Retinal pigment epithelial cell (primary cell): Measurements from ENCODE around the gene MEDAG.

ENCODE experiments used
- DNase-seq: peaks from one replicate; pipeline ENCODE4 v3.0.0-alpha.2; 2010; ENCODE audit warnings: low read depth
- H3K4me3 ChIP-seq: 2 replicates; pipeline ENCODE4 v1.5.1; 2011; ENCODE audit warnings: mild to moderate bottlenecking, low read length, control low read depth, moderate library complexity
- TF ChIP-seq, protein P1 (sequence below): conservative IDR thresholded peaks from 2 replicates; pipeline ENCODE4 v1.5.1; 2011; ENCODE audit warnings: low read depth, low read length, control low read depth, inconsistent platforms

Gene MEDAG

DNA sequence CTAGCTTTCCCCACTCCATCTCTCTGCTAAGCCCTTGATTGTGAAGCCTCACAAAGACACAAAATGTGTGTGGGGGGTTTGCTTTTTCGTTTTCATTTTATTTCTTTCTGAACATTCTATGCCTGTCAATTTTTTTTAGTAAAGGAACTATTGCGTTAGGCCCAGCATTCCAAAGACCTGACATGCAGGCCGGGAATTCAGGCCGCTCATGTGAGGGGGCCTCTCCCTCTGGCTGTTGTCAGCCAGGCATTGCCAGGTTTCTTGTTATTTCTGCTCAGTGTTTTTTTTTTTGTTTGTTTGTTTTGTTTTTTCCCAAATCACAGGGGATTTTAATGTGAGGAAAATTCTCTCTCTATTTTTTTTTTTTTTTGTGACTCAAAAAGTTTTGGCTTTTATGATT is 10.3 kb upstream of the MEDAG start:
- TF ChIP-seq, protein P1, sequence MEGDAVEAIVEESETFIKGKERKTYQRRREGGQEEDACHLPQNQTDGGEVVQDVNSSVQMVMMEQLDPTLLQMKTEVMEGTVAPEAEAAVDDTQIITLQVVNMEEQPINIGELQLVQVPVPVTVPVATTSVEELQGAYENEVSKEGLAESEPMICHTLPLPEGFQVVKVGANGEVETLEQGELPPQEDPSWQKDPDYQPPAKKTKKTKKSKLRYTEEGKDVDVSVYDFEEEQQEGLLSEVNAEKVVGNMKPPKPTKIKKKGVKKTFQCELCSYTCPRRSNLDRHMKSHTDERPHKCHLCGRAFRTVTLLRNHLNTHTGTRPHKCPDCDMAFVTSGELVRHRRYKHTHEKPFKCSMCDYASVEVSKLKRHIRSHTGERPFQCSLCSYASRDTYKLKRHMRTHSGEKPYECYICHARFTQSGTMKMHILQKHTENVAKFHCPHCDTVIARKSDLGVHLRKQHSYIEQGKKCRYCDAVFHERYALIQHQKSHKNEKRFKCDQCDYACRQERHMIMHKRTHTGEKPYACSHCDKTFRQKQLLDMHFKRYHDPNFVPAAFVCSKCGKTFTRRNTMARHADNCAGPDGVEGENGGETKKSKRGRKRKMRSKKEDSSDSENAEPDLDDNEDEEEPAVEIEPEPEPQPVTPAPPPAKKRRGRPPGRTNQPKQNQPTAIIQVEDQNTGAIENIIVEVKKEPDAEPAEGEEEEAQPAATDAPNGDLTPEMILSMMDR, result no peak
- peak; percentile 77 for DNase-seq
- H3K4me3 ChIP-seq, result no peak overlapping the region

DNA sequence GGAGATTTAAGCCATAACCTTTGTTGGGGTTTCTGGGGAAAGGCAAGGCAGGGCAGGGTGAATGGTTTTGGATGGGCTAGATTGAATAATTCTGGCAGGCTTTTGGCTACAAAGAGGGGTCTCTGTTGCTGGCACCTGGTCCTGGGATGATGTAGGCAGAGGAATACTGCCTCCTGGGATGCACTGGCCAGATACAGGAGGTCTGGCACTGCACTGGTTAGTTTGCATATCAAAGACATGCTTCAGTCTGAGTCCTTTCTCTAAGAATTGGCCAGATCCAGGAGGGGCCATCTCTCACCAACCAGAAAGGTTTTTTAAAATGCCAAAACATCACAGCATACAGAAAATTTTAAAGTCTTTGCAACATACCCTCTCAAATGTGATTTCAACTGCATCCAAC is 8.0 kb upstream of the MEDAG start:
- no peak for DNase-seq
- H3K4me3 ChIP-seq, result no peak overlapping the region
- TF ChIP-seq, protein P1, result no peak

DNA sequence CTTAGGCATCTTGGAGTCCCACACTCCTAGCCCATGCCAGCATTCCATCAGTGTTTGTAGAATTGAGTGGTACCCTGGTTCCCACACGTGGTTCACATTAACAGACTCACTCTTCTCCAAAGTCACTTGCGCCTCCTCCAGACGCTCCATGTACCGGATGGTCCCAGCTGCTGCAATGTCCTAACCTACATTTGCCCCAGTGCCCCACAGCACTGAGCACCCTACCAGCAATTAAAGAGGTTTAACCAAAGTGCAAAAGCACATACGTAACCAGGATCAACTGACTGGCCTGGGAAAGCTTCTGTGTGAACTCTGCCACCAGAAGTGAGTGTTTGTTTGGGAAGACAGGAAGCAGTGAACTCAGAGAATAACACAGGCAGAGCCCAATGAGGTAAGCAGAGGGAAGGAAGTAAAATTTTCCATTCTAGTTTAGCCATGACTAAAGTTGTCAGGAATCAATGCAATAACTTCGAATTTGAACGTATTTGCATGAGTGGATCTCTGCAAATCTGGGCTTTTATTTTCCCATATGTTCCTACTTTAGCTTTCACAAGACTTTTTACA is 7.3 kb upstream of the MEDAG start:
- peak; percentile 97 for DNase-seq
- TF ChIP-seq, protein P1, result no peak
- H3K4me3 ChIP-seq, result no peak overlapping the region

DNA sequence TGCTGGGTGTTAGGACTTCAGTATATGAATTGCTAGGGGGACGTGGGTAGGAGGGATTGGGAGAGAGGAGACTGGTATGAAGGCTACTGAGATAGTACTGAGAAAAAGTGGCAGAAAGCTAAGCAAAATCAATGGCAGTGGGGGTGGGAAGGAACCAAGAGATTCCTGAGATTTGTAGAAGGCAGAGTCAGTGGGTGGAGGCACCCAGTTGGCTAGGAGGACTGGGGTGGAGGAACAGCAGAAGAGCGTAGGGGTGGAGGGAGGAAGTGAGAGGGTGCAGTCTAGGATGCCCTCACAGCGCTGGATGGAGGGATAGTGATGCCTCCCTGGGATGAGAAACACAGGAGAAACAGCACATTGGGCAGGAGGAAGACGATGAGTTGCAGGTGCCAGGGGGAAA is 5.6 kb upstream of the MEDAG start:
- no peak for DNase-seq
- no peak overlapping the region for H3K4me3 ChIP-seq
- TF ChIP-seq, protein P1, result no peak

DNA sequence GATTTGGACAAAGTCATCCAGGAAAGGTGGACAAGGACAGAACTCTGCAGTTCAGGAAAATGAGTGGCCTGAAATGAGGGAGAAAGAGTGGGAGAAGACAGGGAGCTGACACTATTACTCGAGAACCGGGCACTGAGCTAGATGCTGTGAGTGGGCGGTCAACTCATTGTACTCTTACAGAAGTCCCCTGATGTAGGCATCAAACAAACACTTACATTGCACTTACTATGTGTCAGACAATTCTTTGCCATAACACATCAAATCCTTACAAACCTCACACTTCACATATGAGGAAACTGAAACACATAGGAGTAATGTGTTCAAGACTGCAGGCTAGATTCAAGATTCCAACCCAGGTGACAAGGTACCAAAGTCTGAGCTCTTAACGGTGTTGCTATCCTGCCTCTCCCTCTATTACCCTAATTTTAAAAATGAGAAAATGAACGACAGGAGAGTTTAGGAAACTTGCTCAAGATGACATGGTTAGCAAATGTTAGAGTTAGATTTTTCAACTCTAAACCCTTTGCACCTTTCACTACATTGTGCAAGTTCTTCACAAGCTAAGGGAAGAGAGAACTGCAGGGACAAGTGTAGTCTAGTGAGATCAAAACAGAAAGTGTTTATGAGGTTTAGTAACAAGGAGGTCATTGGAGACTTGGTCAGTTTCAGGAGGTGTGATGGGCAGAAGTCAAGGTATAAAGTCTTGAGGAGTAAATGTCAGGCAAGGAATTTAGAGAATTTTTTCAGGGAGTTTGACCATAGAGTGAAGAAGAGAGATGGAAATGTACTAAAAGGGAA is 4.9 kb upstream of the MEDAG start:
- TF ChIP-seq, protein P1, result no peak
- no peak for DNase-seq
- H3K4me3 ChIP-seq, result no peak overlapping the region

DNA sequence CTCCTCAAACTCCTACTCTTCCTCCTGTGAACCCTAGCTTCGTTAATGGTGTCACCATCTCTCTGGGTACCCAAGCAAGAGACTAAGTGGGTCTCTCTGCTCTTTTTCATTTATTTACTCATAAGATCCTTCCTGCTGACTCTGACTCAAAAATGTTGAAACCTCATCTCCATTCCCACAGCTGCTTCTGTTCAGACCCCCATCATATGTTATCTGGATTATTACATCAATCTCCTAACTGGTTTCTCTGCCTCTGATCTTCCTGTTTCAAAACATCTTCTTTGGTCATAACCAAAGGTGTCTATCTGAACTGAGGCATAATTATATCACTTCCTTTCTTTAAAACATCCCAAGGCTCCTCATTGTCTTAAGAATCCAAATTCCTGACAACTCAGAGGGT is 2.0 kb upstream of the MEDAG start:
- H3K4me3 ChIP-seq, result no peak overlapping the region
- TF ChIP-seq, protein P1, result no peak
- no peak for DNase-seq

DNA sequence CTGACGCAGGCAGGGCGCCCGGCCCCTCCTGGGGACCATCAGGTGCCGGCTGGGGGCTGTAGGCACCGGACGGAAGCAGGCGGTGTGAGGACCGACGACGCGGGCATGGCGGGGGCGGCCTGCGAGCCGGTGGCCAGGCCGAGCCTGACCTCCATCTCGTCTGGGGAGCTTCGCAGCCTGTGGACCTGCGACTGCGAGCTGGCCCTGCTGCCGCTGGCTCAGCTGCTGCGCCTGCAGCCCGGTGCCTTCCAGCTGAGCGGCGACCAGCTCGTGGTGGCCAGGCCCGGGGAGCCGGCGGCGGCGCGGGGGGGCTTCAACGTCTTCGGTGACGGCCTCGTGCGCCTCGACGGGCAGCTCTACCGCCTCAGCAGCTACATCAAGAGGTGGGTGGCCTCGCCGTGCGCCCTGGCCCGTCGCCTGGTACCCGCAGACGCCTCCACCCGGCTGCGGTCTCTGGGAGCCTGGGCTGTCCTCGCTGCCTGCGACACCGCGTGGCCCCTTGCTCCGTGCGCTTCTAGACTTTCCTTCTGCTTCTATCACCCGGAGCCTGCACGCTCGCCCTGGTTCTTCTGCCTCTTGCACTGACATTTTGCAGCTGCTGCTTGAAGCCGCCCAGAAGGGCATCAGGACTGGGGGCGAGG is 460 bp downstream of the MEDAG start:
- H3K4me3 ChIP-seq, result peak overlapping the region; percentile 27
- no peak for DNase-seq
- TF ChIP-seq, protein P1, result no peak
